Ovary (tissue), 9 donors: ENCODE measurements around the gene RBBP8NL. TPM values are rescaled to one million over a fixed set of nuclear protein-coding genes. Genes with fewer than 3 reads are reported as not detected.

Experiments used
- DNase-seq, 5 donors: peaks; one replicate each; pipeline ENCODE4 v3.0.0-alpha.2; 2019 to 2020
- H3K27ac ChIP-seq, 2 donors: fragments of 200-600 bp; one replicate each; pipeline versions ENCODE4 v1.5.1 to v1.8.0; 2019 to 2022
- H3K27me3 ChIP-seq: fragments of 200-600 bp; one replicate; pipeline ENCODE4 v1.8.0; 2022
- H3K36me3 ChIP-seq: fragments of 200-600 bp; sonication (generic); one replicate; pipeline ENCODE4 v1.5.1; 2019
- H3K4me1 ChIP-seq: one replicate; pipeline ENCODE4 v1.8.1; 2013; ENCODE audit warnings: mild to moderate bottlenecking, moderate library complexity; ENCODE audit not compliant: insufficient read depth
- H3K4me3 ChIP-seq: fragments of 200-600 bp; sonication (generic); one replicate; pipeline ENCODE4 v1.5.1; 2017
- H3K9me3 ChIP-seq, 2 donors: fragments of 200-600 bp in 1 of 2; sonication (generic) in 1 of 2; one replicate each; pipeline versions ENCODE4 v1.5.1 to v1.8.1; 2013 to 2019; ENCODE audit warnings: mild to moderate bottlenecking in 1 of 2, moderate library complexity in 1 of 2
- EP300 ChIP-seq: sonication (generic); formaldehyde crosslinking; IDR thresholded peaks from one replicate; pipeline ENCODE4 v1.6.1; 2017; ENCODE audit warnings: antibody characterized with exemption
- POLR2A ChIP-seq: fragments of 450-650 bp; IDR thresholded peaks from one replicate; pipeline ENCODE4 v1.6.1; 2017; ENCODE audit warnings: antibody characterized with exemption, mild to moderate bottlenecking, moderate library complexity
- WGBS, 3 donors: extraction: QIAGEN DNeasy Blood & Tissue Kit in 1 of 3; methylation state at CpG; one replicate each; pipeline versions ENCODE4 v1.1.5 to v1.1.7; 2013 to 2017; 5-methylcytosine and 5-hydroxymethylcytosine counted together
- intact Hi-C, 4 donors: fragments of 100-400 bp; cut with DNase I; formaldehyde crosslinking; loops; one replicate each; pipeline versions ENCODE4 v1.11.0 to v1.15.1; 2022 to 2023
- polyA plus RNA-seq, 2 donors: library from polyadenylated mRNA; stranded (reverse); fragments of 200-250 nt in 1 of 2; fragments of 350-450 nt in 1 of 2; fragmentation: Illumina TruSeq in 1 of 2; extraction: RNeasy Lipid Tissue Mini Kit (QIAGEN cat#74804) in 1 of 2; gene quantifications; one replicate each; pipeline ENCODE4 v1.2.3, GENCODE V29; 2013 to 2014
- total RNA-seq, 7 donors: library from RNA; depleted of rRNA in 2 of 7; stranded (reverse); fragments of >200 nt in 2 of 7; fragmentation: NEBNext Ultra II Directional in 3 of 7; extraction: Animal tissue kit (Norgen Biotek cat#: 25700) in 3 of 7; gene quantifications; one replicate each; pipeline versions ENCODE4 v1.1.0 to v1.2.4, GENCODE V29; 2016 to 2023
- TF ChIP-seq, protein P1 (sequence below), 3 donors: fragments of 450-650 bp in 2 of 3; fragments of 200-600 bp in 1 of 3; IDR thresholded peaks; one replicate each; pipeline versions ENCODE4 v1.5.1 to v1.8.0; 2016 to 2022; ENCODE audit warnings: antibody characterized with exemption in 3 of 3, mild to moderate bottlenecking in 1 of 3
- donor health status: DM: no; HTN: no; CAD: no; lungs with moderate emphysema.
- donor health status: DM: no; HTN: no; CAD: no.
- donor health status: Bipolar disorder and iron deficiency.
- donor health status: DM: yes; HTN: yes; CAD: no.
- donor health status: DM: no; HTN: no; CAD: no.
- donor health status: DM: yes; HTN: yes; CAD: no.

RBBP8NL gene
- total and polyA plus RNA-seq, 9 donors = 0.32 to 0.46 TPM; not detected in 7

DNA sequence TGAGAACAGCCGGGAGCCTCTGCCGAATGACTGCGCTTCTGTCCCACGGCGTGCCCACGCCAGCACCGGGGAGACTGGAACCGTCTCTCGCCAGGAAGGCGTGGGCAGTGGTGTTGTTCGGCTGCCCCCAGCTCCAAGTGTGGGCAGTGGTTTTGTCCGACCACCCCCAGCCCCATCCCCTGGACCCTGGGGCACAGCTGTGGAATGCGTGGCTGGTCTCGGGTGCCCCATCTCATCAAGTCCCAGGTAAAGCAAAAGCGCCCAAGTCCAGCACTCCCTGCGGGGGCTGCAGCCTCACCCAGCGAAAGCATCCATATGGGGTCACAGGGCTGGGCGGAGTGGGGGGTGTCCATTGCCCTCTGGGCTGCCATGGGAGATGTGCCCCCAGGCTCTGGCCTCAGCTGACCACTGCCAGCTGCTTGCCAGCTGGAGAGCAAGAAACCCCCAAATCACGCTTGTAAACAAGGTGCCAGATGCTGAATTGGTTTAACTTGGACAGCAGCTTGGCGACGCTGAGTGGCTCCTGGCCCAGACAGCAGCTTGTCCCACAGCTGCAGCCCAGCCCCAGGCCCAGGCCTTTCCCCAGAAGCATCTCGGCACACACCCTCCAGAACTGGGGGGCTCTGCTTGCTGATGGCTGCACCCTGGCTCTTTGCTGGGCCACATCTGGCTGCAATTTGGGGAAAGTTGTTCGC is 24.7 kb downstream of the RBBP8NL start:
- intact Hi-C loops = loop anchor here in 2 of 4 donors (10.0 kb wide), 2 partner anchors 242 to 388 kb away; partner anchors contain the start of gene SLCO4A1 (in 1 of the 2)

DNA sequence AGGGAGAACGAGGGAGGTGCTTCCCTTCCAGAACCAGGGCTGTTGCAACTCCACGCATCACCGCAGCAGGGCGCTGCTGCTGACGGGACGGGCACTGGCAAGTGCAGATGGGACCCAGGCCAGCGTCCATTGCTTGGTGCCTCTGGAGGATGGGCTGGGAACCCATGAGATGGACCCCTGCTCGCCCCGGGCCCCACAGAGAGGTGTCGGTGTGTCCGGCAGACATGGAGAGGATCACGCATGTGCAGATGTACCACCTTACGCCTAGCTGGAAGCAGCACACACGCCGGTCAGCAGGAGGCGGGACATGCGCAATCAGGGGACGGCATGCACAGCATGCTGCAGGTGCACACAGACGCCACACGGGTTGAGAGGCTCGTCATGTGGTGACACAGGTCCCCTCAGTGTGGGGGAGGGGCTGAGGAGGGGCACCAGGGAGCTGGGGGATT is 26.0 kb downstream of the RBBP8NL start:
- Histone ChIP-seq H3K9me3 (no peaks in the 10 kb centered on the region), H3K4me1 (peaks cover 9% of the 10 kb centered on the region), H3K27me3 (no peaks in the 10 kb centered on the region), H3K27ac (no peak overlapping the region), H3K36me3 (no peaks in the 10 kb centered on the region), H3K4me3 (no peak overlapping the region)
- no peak for DNase-seq
- TF ChIP-seq, protein P1, sequence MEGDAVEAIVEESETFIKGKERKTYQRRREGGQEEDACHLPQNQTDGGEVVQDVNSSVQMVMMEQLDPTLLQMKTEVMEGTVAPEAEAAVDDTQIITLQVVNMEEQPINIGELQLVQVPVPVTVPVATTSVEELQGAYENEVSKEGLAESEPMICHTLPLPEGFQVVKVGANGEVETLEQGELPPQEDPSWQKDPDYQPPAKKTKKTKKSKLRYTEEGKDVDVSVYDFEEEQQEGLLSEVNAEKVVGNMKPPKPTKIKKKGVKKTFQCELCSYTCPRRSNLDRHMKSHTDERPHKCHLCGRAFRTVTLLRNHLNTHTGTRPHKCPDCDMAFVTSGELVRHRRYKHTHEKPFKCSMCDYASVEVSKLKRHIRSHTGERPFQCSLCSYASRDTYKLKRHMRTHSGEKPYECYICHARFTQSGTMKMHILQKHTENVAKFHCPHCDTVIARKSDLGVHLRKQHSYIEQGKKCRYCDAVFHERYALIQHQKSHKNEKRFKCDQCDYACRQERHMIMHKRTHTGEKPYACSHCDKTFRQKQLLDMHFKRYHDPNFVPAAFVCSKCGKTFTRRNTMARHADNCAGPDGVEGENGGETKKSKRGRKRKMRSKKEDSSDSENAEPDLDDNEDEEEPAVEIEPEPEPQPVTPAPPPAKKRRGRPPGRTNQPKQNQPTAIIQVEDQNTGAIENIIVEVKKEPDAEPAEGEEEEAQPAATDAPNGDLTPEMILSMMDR (IDR thresholded peaks at IDR 0.05) = no peak
- TF ChIP-seq EP300 = no peak
- TF ChIP-seq POLR2A = no peak
- WGBS, 3 donors = 76 to 79% (median 78%) methylated on average over 21 of the region's 21 CpGs
- intact Hi-C loops = loop anchor here in 2 of 4 donors (10.0 kb wide), 2 partner anchors 243 to 387 kb away; partner anchors contain the start of gene SLCO4A1 (in 1 of the 2)

More for the DNA sequence above, 24.7 kb downstream of the RBBP8NL start:
- no peaks in the 10 kb centered on the region for H3K36me3 ChIP-seq
- TF ChIP-seq, protein P1 (IDR thresholded peaks at IDR 0.05) = no peak
- TF ChIP-seq POLR2A (no peak), EP300 (no peak)
- no peak overlapping the region for H3K27ac ChIP-seq
- DNase-seq = no peak
- no peaks in the 10 kb centered on the region for H3K27me3 ChIP-seq
- 82 to 87% (median 86%) methylated on average over 23 of the region's 23 CpGs for WGBS, 3 donors
- H3K9me3 ChIP-seq = no peaks in the 10 kb centered on the region
- no peak overlapping the region for H3K4me3 ChIP-seq
- H3K4me1 ChIP-seq = peaks cover 11% of the 10 kb centered on the region

DNA sequence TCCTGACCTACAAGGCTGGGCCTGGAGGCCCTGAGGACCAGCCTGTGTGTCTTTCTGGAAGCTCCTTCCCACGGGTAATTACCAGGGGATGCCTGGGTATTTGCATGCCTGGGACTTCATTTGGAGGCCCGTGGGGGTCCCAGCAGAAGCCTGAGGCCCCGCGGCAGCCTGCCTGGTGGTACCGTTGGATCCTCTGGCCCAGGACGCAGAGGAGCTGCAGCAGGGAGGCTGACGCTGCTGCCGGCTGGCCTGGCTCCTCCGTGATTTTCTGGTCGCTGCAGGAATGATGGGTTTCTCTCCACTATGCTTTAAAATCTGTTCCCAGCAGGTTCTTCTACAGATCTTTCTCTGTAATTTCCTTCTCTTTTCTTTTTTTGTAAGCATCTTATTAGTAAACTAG is 26.8 kb downstream of the RBBP8NL start:
- H3K36me3 ChIP-seq = no peaks in the 10 kb centered on the region
- H3K4me1 ChIP-seq = peaks cover 3% of the 10 kb centered on the region
- no peak for TF ChIP-seq POLR2A
- TF ChIP-seq, protein P1 (IDR thresholded peaks at IDR 0.05) = no peak
- TF ChIP-seq EP300 = no peak
- H3K9me3 ChIP-seq = no peaks in the 10 kb centered on the region
- no peak overlapping the region for H3K4me3 ChIP-seq
- intact Hi-C loops = loop anchor here in 2 of 4 donors (10.0 kb wide), 2 partner anchors 244 to 386 kb away; partner anchors contain the start of gene SLCO4A1 (in 1 of the 2)
- DNase-seq = no peak
- no peaks in the 10 kb centered on the region for H3K27me3 ChIP-seq
- WGBS, 3 donors = 78 to 87% (median 83%) methylated on average over 10 of the region's 10 CpGs
- no peak overlapping the region for H3K27ac ChIP-seq

DNA sequence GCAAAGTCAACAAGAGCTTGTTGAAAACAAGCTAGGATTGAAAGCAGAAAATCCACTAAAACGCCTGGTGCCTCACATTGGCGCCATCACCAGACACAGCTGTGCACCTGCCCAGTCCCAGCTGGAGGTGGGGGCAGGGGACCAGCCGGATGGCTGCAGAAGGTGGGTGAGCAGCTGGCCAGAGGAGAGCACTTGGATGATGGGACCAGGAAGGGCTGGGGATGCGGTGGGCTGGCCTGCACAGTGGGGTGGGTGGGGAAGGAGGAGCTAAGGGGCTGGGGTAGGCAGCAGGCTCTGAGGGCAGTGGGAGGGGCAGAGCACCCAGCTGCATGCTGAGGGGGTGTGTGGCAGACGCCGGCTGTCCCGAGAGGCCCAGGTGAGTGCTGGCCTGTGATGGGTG is 27.3 kb downstream of the RBBP8NL start:
- Histone ChIP-seq H3K27me3 (no peaks in the 10 kb centered on the region), H3K4me1 (no peaks in the 10 kb centered on the region), H3K36me3 (no peaks in the 10 kb centered on the region), H3K9me3 (no peaks in the 10 kb centered on the region), H3K27ac (no peak overlapping the region), H3K4me3 (no peak overlapping the region)
- WGBS, 3 donors = 78 to 80% (median 80%) methylated on average over 7 of the region's 7 CpGs
- intact Hi-C loops = loop anchor here in 2 of 4 donors (10.0 kb wide), 2 partner anchors 245 to 385 kb away; partner anchors contain the start of gene SLCO4A1 (in 1 of the 2)
- TF ChIP-seq EP300 (no peak), POLR2A (no peak)
- TF ChIP-seq, protein P1 (IDR thresholded peaks at IDR 0.05) = no peak
- DNase-seq = no peak
